Measurements from ENCODE around the gene PSEN1.

DNA sequence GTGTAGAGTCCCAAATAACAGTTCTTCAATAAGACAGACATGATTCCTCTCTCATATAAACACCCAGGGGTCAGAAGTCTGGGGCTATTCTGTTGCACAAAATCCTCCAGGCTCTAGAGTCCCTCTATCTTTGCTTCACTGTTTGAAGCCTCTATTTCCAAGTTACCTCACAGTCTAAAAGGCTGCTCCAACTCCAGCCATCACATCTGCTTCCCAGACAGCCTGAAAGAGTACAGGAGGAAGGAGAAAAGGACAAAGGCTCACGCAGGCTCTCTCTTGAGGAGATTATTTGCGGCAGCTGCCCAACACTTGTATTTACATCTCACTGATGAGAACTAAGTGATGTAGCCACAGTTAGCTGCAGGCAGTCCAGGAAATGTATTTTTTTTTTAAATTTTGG is 107.4 kb downstream of the PSEN1 start:
- TF ChIP-seq, protein P1, sequence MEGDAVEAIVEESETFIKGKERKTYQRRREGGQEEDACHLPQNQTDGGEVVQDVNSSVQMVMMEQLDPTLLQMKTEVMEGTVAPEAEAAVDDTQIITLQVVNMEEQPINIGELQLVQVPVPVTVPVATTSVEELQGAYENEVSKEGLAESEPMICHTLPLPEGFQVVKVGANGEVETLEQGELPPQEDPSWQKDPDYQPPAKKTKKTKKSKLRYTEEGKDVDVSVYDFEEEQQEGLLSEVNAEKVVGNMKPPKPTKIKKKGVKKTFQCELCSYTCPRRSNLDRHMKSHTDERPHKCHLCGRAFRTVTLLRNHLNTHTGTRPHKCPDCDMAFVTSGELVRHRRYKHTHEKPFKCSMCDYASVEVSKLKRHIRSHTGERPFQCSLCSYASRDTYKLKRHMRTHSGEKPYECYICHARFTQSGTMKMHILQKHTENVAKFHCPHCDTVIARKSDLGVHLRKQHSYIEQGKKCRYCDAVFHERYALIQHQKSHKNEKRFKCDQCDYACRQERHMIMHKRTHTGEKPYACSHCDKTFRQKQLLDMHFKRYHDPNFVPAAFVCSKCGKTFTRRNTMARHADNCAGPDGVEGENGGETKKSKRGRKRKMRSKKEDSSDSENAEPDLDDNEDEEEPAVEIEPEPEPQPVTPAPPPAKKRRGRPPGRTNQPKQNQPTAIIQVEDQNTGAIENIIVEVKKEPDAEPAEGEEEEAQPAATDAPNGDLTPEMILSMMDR (IDR thresholded peaks at IDR 0.05), result no peak
- TF ChIP-seq POLR2A (IDR thresholded peaks at IDR 0.05), result no peak
